Glutamatergic neuron (in vitro differentiated cells): ENCODE data around the gene NRCAM. TPM values are rescaled to one million over a fixed set of nuclear protein-coding genes. Genes with fewer than 3 reads are reported as not detected.

Experiments
- DNase-seq: peaks from one replicate; pipeline ENCODE4 v3.0.0; 2022
- H3K27ac Mint-ChIP-seq: one replicate; pipeline ENCODE4 v1.8.0; 2020; ENCODE audit warnings: mild to moderate bottlenecking, mixed read lengths, inconsistent platforms; ENCODE audit not compliant: unreplicated experiment
- H3K27me3 Mint-ChIP-seq: one replicate; pipeline ENCODE4 v1.8.0; 2020; ENCODE audit warnings: mild to moderate bottlenecking, moderate library complexity, mixed read lengths, inconsistent platforms; ENCODE audit not compliant: unreplicated experiment
- H3K36me3 Mint-ChIP-seq: one replicate; pipeline ENCODE4 v1.8.0; 2020; ENCODE audit warnings: mild to moderate bottlenecking, mixed read lengths, inconsistent platforms; ENCODE audit not compliant: unreplicated experiment
- H3K4me1 Mint-ChIP-seq: one replicate; pipeline ENCODE4 v1.8.0; 2020; ENCODE audit warnings: mild to moderate bottlenecking, low read depth, mixed read lengths, inconsistent platforms; ENCODE audit not compliant: unreplicated experiment
- H3K4me3 Mint-ChIP-seq: one replicate; pipeline ENCODE4 v1.8.0; 2020; ENCODE audit warnings: mild to moderate bottlenecking, mixed read lengths, inconsistent platforms; ENCODE audit not compliant: unreplicated experiment
- H3K9me3 Mint-ChIP-seq: one replicate; pipeline ENCODE4 v1.8.0; 2020; ENCODE audit warnings: mild to moderate bottlenecking, moderate library complexity, mixed read lengths, inconsistent platforms; ENCODE audit not compliant: unreplicated experiment
- CTCF ChIP-seq: fragments of 200-600 bp; sonication (generic); IDR thresholded peaks from one replicate; pipeline ENCODE4 v1.5.0; 2021; ENCODE audit not compliant: partially characterized antibody, unreplicated experiment
- total RNA-seq: library from RNA; stranded (reverse); fragmentation: NEBNext Ultra II Directional; extraction: Animal tissue kit (Norgen Biotek cat#: 25700); gene quantifications from one replicate; pipeline ENCODE4 v1.2.1, GENCODE V29; 2021; ENCODE audit not compliant: unreplicated experiment

NRCAM gene
- total RNA-seq, 1 donor from 2014 or later = 120 TPM

- Mint-ChIP-seq H3K4me3 (no peak overlapping the region), H3K4me1 (peaks cover 8% of the 10 kb centered on the region), H3K9me3 (peaks cover 7% of the 10 kb centered on the region), H3K27me3 (peaks cover 2% of the 10 kb centered on the region), H3K36me3 (peaks cover 9% of the 10 kb centered on the region), H3K27ac (no peak overlapping the region)
- no peak for DNase-seq
- TF ChIP-seq CTCF = no peak
These were observed 70.3 kb downstream of the NRCAM start for GRCh38 chr7:108385834-108386422.

GRCh38 chr7:108384716-108385483 is 71.3 kb downstream of the NRCAM start:
- no peak for DNase-seq
- H3K9me3 Mint-ChIP-seq = no peaks in the 10 kb centered on the region
- no peak overlapping the region for H3K4me3 Mint-ChIP-seq
- TF ChIP-seq CTCF = no peak
- no peaks in the 10 kb centered on the region for H3K36me3 Mint-ChIP-seq
- H3K27ac Mint-ChIP-seq = no peak overlapping the region
- H3K4me1 Mint-ChIP-seq = peaks cover 8% of the 10 kb centered on the region
- H3K27me3 Mint-ChIP-seq = no peaks in the 10 kb centered on the region

GRCh38 chr7:108382932-108383331 is 73.3 kb downstream of the NRCAM start:
- Mint-ChIP-seq H3K27ac (no peak overlapping the region), H3K27me3 (no peaks in the 10 kb centered on the region)
- no peak for DNase-seq

GRCh38 chr7:108380517-108380916 is 75.7 kb downstream of the NRCAM start:
- Mint-ChIP-seq H3K9me3 (no peaks in the 10 kb centered on the region), H3K27ac (no peak overlapping the region), H3K27me3 (no peaks in the 10 kb centered on the region)

More at GRCh38 chr7:108382932-108383331, 73.3 kb downstream of the NRCAM start:
- Mint-ChIP-seq H3K36me3 (no peaks in the 10 kb centered on the region), H3K4me1 (peaks cover 12% of the 10 kb centered on the region), H3K4me3 (no peak overlapping the region), H3K9me3 (no peaks in the 10 kb centered on the region)
- no peak for TF ChIP-seq CTCF

More at GRCh38 chr7:108380517-108380916, 75.7 kb downstream of the NRCAM start:
- H3K36me3 Mint-ChIP-seq = no peaks in the 10 kb centered on the region
- TF ChIP-seq CTCF = no peak
- DNase-seq = no peak
- peaks cover 20% of the 10 kb centered on the region for H3K4me1 Mint-ChIP-seq
- H3K4me3 Mint-ChIP-seq = no peak overlapping the region
